ENCODE data around the gene MCTP1.

- TF ChIP-seq CTCF (IDR thresholded peaks at IDR 0.05), result no peak
- no peak for TF ChIP-seq EZH2 (IDR thresholded peaks at IDR 0.05)
- no peak for TF ChIP-seq EZH2phosphoT487 (IDR thresholded peaks at IDR 0.05)
Observed at GRCh38 chr5:95151694-95152093, 133.2 kb downstream of the MCTP1 start.

All from neural progenitor cell (in vitro differentiated cells).